Hepatocyte (in vitro differentiated cells): ENCODE measurements around the gene ABLIM2.

ENCODE experiments used
- CTCF ChIP-seq: fragments of 200-600 bp; sonication (generic); IDR thresholded peaks from 2 replicates; pipeline ENCODE4 v1.5.1; 2016; ENCODE audit warnings: antibody characterized with exemption, mild to moderate bottlenecking; ENCODE audit not compliant: poor library complexity
- EZH2 ChIP-seq: fragments of 200-600 bp; sonication (generic); IDR thresholded peaks from 2 replicates; pipeline ENCODE4 v1.6.1; 2016; ENCODE audit warnings: antibody characterized with exemption, mild to moderate bottlenecking, borderline replicate concordance
- EZH2phosphoT487 ChIP-seq: fragments of 200-600 bp; sonication (generic); IDR thresholded peaks from one replicate; pipeline ENCODE4 v1.6.1; 2018; ENCODE audit warnings: antibody characterized with exemption, mild to moderate bottlenecking, low read depth, moderate library complexity; ENCODE audit not compliant: unreplicated experiment, severe bottlenecking

GRCh38 chr4:7988437-7988836 lies 170.2 kb downstream of the ABLIM2 start:
- TF ChIP-seq CTCF (no peak), EZH2phosphoT487 (no peak), EZH2 (no peak)
